ENCODE results near the gene TBC1D25.

TBC1D25 gene

GRCh38 chrX:48569958-48570357 is 30.4 kb downstream of the TBC1D25 start:
- no peak for DNase-seq

DNA sequence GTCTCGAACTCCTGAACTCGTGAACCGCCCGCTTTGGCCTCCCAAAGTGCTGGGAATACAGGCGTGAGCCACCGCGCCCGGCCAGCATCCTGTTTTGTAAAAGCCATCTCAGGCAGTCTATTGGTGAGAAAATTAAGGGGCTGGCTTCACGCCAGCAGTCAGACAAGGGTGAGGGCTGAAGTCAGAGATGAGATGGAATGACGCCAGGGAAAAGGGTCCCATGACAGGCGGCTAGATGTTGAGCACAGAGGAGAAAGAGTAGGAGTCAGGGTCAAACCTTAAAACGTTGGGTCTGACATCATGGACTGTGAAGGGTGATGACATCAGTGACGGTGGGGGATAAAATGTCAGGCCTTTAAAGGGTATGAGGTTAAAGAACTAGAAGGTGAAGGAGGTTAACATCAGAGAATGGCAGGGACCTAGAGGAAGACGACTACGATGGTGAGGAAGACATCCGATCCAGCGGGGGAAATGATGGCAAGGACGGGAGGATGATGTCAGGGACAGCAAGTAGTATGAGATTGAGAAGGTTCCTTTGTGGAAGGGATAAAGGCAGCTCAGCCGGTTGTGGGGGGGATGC is 34.3 kb downstream of the TBC1D25 start:
- peak in 2 of 6 experiments; percentile 15 to 32 for DNase-seq

GRCh38 chrX:48574270-48575266 is 35.1 kb downstream of the TBC1D25 start, which contains the start of gene RBM3:
RBM3 (plus strand) TSS chrX:48574484; CDS start chrX:48575181, 697 bp downstream.
- DNase-seq, result peak; percentile 79 to 94 (median 90)

GRCh38 chrX:48575642-48576041 is 36.1 kb downstream of the TBC1D25 start:
- DNase-seq, result no peak

GRCh38 chrX:48576108-48576507 is 36.6 kb downstream of the TBC1D25 start:
- no peak for DNase-seq

- DNase-seq, result peak in 1 of 6 experiments; percentile 12
Measured at GRCh38 chrX:48578661-48579128, 39.2 kb downstream of the TBC1D25 start.

DNA sequence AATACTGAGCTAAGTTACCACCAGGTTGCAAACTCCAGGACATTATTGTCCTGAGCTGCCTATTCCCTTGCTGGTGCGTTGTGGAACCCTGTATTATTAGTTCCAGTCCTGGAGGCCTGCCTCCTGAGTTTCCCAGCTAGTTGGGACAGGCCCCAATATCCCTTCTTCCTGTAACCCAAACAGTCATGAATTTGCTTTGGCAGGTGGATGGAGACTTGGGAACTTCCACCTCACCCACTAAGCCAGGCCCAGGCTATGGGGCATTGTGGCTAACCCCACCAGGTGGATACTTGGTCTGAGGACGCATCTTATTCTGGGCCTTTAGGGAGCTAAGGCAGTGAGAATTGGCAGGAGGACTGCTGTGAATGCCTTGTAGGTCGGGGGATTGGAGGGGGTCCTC is 39.7 kb downstream of the TBC1D25 start:
- DNase-seq, result no peak

DNA sequence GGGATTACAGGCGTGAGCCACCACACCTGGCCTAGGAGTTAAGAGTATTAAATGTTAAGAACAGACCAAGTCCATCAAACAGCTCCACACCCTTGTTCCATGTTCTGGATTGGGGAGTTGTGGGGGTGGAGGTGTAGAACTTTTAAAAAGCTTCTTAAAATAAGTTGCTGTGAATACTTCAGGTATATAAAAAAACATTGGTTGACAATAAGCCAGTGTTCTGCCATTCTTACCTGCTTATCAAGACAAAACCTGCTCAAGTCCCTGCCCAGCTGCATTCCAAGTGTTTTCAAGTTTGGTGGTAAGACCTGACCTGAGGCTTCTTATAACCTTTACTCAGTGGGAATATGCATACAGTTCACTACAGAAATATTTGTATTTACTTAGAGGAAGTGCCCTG is 41.1 kb downstream of the TBC1D25 start:
- DNase-seq, result no peak

- no peak for DNase-seq
Measured at GRCh38 chrX:48584698-48585097, 45.2 kb downstream of the TBC1D25 start.

- DNase-seq, result no peak
Measured at GRCh38 chrX:48589482-48590162, 50.1 kb downstream of the TBC1D25 start.

DNA sequence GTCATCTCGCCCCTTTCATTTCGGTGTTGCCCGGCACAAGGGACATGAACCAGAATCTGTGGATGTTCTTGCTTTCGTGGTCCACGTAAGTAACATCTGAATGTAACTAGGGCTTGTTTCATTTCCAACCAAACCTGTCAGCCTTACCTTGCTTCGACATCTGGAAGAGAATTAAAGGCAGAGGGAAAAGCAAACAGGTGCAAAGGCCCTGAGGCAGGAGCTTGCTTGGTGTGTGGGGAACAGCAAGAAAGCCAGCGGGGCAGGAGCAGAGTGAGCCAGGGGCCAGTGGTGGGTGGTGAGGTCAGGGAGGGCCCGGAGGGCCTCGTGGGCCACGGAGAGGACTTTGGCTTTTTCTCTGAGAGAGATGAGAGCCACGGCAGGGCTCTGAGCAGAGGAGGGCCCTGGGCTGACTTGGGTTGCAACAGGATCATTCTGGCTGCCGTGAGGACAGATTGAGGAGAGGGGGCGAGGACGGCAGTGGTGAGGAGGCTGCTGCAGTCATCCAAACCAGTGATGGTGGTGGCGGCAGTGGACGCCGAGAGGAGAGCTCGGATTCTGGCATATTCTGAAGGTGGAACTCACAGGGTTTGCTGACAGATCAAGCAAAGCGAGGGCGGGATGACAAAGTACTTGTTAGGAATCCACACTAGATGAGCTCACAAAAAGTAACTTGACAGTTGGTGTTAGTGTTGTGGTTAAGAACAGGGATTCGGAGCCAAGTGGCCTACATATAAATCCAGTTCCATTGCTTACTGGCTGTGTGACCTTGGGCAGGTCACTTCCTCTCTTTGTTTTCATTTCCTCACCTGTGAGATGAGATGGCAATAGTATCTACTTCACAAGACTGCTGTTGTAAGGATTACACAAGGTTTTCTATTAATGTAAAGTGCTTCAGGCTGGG is 50.9 kb downstream of the TBC1D25 start:
- no peak for DNase-seq

DNA sequence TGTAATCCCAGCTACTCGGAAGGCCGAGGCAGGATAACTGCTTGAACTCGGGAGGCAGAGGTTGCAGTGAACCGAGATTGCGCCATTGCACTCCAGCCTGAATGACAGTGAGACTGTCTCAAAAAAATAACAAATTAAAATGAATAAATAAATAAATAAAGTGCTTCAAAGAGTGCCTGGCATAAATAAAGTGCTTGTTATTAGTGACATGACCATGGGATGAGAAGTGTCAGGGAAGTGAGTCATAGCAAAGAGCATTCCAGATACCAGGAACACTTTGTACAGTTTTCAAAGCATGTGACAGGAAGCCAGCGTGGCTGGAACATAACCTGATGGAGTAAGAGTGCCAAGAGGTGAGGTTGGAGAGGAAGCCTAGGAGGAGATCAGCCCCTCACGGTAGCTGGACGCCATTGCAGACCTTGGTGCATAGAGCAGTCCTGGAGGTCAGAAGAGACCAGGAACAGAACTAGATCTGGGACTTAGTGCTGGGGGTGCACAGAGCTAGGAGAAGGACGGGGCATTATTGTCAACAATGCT is 51.8 kb downstream of the TBC1D25 start:
- DNase-seq, result no peak

DNA sequence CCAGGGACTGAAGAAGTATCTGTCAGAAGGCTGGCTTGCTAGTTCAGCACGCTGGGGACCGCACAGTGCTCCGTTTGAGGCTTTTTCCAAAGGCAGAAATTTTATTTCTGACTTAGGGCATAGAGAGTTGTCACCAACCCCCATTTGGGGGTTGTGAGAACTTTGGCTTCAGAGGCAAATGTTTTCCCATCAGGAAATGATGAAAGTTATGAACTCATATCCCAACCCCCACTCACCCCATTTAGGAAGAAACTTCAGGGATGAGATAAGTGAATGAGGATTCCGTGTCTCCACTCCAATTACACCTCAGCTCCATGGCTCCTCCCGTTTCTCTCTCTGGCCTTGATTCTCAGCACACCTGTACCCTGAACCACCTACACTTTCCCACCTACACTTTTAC is 53.5 kb downstream of the TBC1D25 start:
- DNase-seq, result no peak

- no peak for DNase-seq
Measured at GRCh38 chrX:48595929-48596328, 56.4 kb downstream of the TBC1D25 start.

- DNase-seq, result peak; percentile 81 to 91 (median 89)
Measured at GRCh38 chrX:48597353-48598264, 58.1 kb downstream of the TBC1D25 start, which contains the start of gene WDR13. WDR13 (plus strand) TSS chrX:48597492; CDS start chrX:48597997, 505 bp downstream.

DNA sequence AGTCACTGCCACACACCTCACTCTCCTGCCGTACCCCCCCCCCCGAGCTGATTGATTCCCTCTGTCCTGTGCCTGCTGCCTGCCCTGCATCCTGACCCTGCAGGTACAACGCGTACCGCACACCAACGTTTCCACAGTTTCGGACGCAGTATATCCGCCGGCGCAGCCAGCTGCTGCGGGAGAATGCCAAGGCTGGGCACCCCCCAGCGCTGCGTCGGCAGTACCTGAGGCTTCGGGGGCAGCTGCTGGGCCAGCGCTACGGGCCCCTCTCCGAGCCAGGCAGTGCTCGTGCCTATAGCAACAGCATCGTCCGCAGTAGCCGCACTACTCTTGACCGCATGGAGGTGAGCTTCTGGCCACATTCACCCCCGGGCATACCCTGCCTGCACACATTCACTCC is 59.1 kb downstream of the TBC1D25 start:
- DNase-seq, result no peak

- DNase-seq, result no peak
Measured at GRCh38 chrX:48599341-48599740, 59.8 kb downstream of the TBC1D25 start.

- DNase-seq, result no peak
Measured at GRCh38 chrX:48600226-48600625, 60.7 kb downstream of the TBC1D25 start.

DNA sequence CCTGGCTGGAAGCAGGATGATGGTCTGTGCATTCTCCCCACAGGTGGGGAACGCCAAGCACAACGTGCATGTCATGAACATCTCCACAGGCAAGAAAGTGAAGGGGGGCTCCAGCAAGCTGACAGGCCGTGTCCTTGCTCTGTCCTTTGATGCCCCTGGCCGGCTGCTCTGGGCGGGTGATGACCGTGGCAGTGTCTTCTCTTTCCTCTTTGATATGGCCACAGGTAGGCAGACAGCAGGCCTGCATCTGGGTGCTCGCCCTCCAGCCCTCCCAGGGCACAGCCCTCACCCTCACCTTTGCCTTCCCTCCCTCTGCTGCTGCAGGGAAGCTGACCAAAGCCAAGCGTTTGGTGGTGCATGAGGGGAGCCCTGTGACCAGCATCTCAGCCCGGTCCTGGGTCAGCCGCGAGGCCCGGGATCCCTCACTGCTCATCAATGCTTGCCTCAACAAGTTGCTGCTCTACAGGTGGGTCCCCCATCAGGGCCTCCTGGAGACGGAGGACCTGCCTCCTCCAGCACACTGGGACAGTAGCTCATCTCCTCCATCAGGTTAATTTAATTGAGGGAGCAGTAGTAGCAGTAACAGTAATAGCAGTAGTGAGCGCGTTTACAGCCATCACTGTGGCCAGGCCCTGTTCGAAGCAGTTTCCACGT is 62.4 kb downstream of the TBC1D25 start:
- no peak for DNase-seq

DNA sequence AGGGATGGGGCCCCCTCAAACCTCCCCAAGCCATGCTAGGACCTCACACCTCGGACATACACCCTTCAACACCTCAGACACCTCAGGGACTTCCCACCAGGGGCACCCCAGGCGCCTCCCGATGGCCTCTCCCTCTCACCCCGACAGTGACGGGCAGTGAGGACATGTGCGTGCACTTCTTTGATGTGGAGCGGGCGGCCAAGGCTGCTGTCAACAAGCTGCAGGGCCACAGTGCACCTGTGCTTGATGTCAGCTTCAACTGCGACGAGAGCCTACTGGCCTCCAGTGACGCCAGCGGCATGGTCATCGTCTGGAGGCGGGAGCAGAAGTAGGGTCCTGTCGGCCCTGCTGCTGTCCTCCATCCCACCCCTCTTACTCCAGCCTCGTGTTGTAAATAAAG is 65.2 kb downstream of the TBC1D25 start:
- DNase-seq, result no peak
